Stimulated activated CD4-positive, alpha-beta T cell treated with anti-CD3 and anti-CD28 coated beads, Interleukin-2, amount 100 ng/mL, for 4 hours (primary cell): ENCODE results near the gene TRPM5.

ENCODE experiments used
- DNase-seq: peaks from one replicate; pipeline ENCODE4 v3.0.0-alpha.2; 2020; ENCODE audit warnings: low read depth

TRPM5 gene

DNA sequence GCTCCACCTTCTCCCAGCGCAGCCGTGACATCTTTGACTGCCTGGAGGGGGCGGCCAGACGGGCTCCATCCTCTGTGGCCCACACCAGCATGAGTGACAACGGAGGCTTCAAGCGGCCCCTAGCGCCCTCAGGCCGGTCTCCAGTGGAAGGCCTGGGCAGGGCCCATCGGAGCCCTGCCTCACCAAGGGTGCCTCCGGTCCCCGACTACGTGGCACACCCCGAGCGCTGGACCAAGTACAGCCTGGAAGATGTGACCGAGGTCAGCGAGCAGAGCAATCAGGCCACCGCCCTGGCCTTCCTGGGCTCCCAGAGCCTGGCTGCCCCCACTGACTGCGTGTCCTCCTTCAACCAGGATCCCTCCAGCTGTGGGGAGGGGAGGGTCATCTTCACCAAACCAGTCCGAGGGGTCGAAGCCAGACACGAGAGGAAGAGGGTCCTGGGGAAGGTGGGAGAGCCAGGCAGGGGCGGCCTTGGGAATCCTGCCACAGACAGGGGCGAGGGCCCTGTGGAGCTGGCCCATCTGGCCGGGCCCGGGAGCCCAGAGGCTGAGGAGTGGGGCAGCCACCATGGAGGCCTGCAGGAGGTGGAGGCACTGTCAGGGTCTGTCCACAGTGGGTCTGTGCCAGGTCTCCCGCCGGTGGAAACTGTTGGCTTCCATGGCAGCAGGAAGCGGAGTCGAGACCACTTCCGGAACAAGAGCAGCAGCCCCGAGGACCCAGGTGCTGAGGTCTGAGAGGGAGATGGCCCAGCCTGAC, 41.2 kb downstream of the TRPM5 start:
- no peak for DNase-seq

DNA sequence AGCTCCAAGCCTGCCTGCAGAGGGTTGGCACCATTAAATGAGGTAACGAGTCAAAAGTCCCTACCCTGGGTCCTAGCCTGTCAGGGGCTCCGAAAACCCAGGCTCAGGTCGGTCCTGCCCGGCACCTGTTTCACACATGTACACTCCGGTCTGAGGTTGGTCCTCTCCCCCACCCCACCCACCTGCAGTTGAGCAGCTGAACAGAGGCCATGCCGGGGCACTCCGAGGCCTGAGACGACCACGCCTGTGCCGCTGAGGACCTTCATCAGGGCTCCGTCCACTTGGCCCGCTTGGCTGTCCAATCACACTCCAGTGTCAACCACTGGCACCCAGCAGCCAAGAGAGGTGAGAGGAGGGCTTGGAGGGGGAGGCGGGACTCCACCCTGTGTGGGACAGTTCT, 42.2 kb downstream of the TRPM5 start:
- no peak for DNase-seq

DNA sequence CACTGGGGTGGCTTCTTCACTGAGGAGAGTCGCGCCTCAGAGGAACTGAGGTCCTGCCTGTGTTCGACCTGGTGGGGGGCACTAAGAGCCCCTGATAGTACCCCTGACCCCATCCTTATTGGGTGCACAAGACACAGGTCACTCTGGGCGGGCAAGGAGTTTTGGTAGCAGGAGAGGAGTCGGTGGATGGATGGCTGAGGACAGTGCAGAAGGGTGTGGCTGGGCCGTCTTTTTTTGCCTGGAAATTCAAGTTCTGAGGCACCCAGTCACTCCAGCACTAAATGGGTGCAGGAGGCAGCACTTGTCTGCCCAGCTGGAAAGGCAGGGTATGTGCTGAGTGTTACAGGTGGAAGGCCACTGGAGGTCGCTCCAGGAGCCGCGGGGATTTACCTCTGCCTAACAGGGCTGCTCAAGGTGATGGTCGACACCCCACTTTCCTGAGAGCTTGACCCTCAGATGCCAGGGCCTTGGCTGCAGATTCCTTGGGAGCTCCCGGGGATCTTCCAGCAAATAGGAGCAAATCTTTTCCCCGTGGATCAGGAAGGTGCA, 42.8 kb downstream of the TRPM5 start:
- no peak for DNase-seq

DNA sequence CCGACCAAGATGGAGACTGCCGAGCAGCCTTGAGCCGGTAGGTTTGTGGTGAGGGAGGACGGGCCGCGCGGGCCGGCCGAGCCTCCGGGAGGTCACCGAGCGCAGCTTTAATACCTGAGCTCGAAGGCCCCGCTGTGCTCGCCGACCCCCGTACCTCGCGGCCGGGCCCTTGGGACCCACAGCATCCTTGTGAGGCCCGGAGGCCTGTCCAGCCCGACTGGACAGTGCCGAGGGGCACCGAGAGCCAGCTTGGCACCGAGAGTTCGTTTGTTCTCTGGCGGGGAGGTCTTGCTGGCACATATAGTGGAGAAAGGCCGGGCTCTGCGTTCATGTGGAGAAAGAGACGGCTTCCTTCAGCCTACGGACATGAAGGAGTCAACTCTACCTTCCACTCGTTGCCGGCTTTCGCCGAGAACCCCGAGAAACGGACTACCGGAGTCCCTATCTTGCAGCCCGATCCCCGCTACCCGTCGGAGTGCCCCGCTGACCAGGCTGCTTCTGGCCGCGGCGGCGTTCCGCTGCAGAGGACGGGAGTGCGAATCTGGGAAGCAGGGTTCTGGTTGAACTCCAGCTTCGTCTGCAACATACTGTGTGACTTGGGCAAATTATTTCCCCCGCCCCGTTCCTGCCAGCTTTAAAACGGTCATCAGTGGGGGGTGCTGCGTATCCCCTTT, 43.4 kb downstream of the TRPM5 start:
- no peak for DNase-seq

DNA sequence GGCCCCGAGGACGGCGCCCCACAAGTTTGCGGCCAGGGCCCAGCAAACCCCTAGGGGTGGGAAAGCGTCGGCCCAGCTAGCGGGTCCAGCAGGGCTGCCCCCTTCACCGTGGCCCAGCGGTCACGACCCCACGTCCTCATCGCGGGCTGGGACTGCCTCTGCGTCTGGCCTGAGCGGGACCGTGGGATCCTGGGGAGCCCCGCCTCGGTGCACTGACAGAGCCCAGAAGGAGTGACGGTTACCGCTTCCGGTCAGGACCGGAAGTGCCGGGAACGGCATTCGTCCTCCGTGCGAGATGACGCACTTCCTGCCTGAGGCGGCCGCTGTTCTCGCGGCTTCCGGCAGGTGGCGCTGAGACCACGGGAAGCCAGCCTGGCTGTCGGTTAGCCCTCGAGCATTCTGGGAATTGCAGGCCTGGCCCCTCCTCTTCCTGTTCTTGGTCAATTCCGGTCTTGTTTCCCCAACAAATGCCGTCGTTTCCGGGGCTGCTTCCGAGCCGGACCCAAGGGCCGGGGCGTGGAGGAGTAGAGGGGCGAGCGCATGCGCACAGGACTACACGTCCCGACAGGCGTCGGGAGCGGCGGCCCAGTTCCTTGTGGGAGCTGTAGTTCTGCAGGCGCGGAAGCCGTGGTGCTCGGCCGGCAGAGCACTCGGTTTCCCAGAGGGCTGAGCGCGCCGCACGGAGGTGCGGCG, 44.1 kb downstream of the TRPM5 start, which contains the start of gene TSSC4:
Gene TSSC4, plus strand, starts transcription at position 682 of the 693 bp plus-strand sequence. CDS start 1,884 bp downstream, outside the sequence.
- peak; percentile 100 for DNase-seq

DNA sequence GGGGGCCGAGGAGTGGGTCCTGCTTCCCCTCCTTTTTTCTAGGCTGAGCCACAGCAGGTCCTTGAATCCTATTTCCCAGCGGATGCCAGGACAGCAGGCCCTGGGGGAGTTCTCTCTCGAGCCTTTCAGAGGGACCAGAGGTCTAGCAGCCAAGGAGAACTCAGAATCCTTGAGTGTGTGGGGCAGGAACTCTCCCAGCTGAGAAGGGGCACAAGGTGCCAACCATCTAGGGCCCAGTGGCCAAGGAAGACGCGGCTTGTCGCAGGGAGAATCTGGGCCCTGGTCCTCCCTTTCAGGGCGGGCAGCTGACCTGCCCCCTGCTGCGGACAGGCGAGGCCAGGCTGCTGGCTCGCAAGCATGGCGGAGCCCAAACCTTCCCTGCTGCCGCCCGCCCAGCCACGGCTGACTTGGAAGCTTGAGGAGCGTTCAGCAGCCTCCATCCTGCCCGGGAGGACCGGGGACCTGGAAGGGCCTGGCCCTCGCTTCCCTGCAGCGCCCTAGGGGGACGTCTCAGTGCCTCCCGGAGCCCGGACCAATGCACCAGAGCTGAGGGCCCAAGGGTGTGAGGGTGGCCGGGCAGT, 44.7 kb downstream of the TRPM5 start:
- DNase-seq: no peak

DNA sequence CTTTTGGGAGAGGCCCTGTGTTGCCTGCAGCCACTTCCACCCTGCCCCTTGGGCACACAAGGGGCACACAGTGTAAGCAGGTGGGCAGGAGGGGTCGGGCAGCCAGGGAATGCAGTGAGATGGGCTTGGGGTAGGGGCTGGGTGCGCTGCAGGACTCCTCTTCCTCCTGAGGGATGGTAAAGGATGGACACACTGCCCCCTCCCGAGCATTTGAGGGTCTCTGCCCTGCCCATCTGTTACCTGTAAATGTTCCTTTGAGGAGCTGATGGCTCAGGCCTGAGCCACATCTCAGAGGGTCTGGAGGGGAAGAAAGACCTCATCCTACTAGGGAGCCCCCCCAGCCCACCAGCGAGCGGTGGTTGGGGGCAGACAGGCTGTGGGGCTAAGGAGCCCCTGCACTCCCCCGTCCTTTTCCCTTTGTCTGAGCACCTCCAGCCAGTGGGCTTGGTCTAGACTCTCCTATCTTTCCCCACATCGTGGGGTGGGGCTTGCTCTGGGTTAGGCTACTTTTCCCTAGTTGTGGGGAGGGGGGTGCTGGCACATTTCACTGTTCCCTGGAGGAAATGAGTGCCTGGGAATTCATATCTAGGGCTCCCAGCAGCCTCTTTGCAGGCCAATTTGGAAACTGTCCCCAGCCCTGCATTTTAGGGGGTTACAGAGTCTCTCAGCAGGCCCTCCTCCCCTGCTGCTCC, 45.5 kb downstream of the TRPM5 start:
- DNase-seq: no peak

DNA sequence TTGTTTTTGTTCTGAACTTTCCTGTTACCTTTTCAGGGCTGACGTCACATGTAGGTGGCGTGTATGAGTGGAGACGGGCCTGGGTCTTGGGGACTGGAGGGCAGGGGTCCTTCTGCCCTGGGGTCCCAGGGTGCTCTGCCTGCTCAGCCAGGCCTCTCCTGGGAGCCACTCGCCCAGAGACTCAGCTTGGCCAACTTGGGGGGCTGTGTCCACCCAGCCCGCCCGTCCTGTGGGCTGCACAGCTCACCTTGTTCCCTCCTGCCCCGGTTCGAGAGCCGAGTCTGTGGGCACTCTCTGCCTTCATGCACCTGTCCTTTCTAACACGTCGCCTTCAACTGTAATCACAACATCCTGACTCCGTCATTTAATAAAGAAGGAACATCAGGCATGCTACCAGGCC, 47.3 kb downstream of the TRPM5 start:
- no peak for DNase-seq

DNA sequence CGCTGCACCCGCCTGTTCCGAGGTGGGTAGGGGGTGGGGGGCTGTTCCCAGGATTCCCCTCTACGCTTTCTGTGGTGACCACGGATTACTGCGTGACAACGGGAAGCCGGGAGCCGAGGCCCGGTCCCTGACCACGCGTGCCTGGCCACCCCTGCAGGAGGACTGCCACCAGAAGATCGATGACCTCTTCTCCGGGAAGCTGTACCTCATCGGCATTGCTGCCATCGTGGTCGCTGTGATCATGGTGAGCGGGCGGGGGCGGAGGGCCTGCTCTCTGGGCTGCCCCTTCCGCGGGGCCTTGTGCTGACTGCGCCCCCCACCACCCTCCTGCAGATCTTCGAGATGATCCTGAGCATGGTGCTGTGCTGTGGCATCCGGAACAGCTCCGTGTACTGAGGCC, 47.8 kb downstream of the TRPM5 start:
- DNase-seq: no peak

DNA sequence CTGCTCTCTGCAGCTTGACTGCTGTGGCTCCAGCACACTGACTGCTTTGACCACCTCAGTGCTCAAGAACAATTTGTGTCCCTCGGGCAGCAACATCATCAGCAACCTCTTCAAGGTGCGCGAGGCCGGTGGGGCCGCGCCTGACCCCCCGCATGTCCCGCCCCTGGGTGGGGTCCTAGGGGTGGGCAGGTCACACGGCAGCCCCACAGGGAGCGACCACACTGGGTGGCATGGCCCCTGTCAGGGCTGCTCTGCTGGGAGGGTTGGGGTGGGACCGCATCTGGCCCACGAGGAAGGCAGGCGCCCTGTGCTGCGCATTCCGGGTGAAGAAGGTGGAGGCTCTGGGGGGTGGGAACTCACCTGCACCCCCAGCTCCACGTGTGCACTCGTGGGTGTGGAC, 48.5 kb downstream of the TRPM5 start:
- DNase-seq: no peak

DNA sequence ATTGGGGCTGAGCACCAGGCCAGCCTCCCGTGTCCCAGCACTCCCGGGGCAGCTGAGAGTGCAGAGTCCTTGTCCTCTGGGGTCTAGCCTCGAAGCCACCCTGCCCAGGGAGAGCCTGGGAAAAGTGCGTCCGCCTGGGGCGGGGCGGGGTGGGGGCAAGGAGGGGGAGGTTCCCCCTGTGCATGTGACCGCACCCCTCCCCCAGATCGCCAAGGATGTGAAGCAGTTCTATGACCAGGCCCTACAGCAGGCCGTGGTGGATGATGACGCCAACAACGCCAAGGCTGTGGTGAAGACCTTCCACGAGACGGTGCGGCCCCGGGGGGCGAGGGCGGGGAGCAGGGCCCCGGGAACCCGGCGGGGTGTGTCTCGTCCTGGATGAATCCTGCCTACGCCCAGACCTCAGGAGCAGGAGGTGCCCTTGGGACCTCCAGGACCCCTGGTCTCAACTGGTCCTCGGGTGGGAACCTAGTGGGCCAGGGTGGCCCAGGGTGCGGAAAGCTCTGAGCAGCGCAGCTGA, 49.0 kb downstream of the TRPM5 start:
- DNase-seq: no peak

DNA sequence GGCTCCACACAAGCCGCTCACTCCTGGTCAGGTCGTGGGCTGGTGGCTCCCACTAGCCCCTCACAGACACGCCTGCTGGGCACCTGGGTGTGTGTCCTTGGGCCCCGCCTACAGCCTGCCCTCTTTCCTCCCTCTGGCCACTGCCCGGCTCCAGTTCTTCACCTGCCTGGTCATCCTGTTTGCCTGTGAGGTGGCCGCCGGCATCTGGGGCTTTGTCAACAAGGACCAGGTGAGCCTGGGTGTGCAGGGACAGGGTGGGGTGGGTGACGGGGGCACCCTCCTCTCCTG, 49.6 kb downstream of the TRPM5 start:
- DNase-seq: no peak
